ENCODE results near the gene BORCS6. TPM values are rescaled to one million over a fixed set of nuclear protein-coding genes. Genes with fewer than 3 reads are reported as not detected.

BORCS6 gene
- total and polyA plus RNA-seq, 9 of the 15 experiments (the other 6 are each of a cell fraction or from before 2014, with no cell fraction given): 0.01 to 7.4 (median 2.3) TPM

GRCh38 chr17:8222380-8222629, 32.3 kb upstream of the BORCS6 start (continued):
- TF ChIP-seq PBX2 (CRISPR knock-in tag; IDR thresholded peaks at IDR 0.05; ENCODE audit: low read depth): peak; percentile 71
- peak; percentile 96 for TF ChIP-seq PBX2 (tag; conservative IDR thresholded peaks at IDR 0.05; ENCODE audit: low read depth)
- TF ChIP-seq PKNOX1 (IDR thresholded peaks at IDR 0.05): peak; percentile 98

- ChIA-PET POLR2A (interaction anchor here (0.8 to 7.5 kb wide), 12 partner anchors 11 to 159 kb away, joined by 3 to 89 read pairs (median 6); partner anchors contain the start of genes AURKB, BORCS6 and CTC1), CTCF (ENCODE audit: low intra/inter-chr PET ratio) (interaction anchor here (0.6 kb wide), 1 partner anchor 524 kb away, joined by 3 read pairs; no protein-coding TSS in a partner anchor)
- Histone ChIP-seq H3K4me1 (replicated peaks in 1 of 2; ENCODE audit: control insufficient read depth in 2 of 2, insufficient read depth in 2 of 2, low read length in 2 of 2) (peaks cover 23 to 27% of the 10 kb centered on the region in 2 experiments; a peak in 4 of 5 replicates), H3K4me2 (ENCODE audit: insufficient read depth, low read length) (peak overlapping the region; percentile 99), H2AFZ (ENCODE audit: low read depth, low read length) (peak overlapping the region; percentile 88), H4K20me1 (replicated peaks; ENCODE audit: control insufficient read depth, insufficient read depth, low read length) (peaks cover 5% of the 10 kb centered on the region), H3K9me1 (ENCODE audit: control insufficient read depth, insufficient read depth, low read length) (no peaks in the 10 kb centered on the region), H3K4me3 (peak overlapping the region; percentile 60), H3K36me3 (ENCODE audit: control insufficient read depth, insufficient read depth, low read length) (no peaks in the 10 kb centered on the region), H3K9ac (ENCODE audit: insufficient read depth in 1 of 2, low read depth in 2 of 2, low read length in 2 of 2) (peak overlapping the region; percentile 91 to 92), H3K79me2 (ENCODE audit: control insufficient read depth, insufficient read depth, low read length) (no peaks in the 10 kb centered on the region), H3K27ac (ENCODE audit: extremely low read depth, low read depth, low read length) (peak overlapping the region; percentile 91), H3K27me3 (ENCODE audit: control insufficient read depth in 2 of 2, insufficient read depth in 2 of 2, low read length in 2 of 2) (no peaks in the 10 kb centered on the region), H3K9me3 (replicated peaks; ENCODE audit: control insufficient read depth, insufficient read depth, low read depth, low read length) (no peaks in the 10 kb centered on the region)
- intact Hi-C loops (cut with micrococcal nuclease) (loop anchor here (1.0 to 10.0 kb wide), 4 partner anchors 35 to 163 kb away; partner anchors contain the start of gene RPL26), in situ Hi-C loops (cut with MboI) (loop anchor here (5.0 kb wide), 1 partner anchor 100 kb away; the partner anchor contains the start of gene HES7)
- FAIRE-seq (peak; percentile 69), ATAC-seq (peak; percentile 53), DNase-seq (ENCODE audit: extremely low read depth in 1 of 4, low spot score in 3 of 4) (peak; percentile 17 to 84 (median 36))
- WGBS (ENCODE audit: insufficient coverage, low coverage, missing lambda C conversion rate): 0% methylated on average over 38 of the region's 40 CpGs
- no TSS peak for BruUV-seq (replicated peaks)
- peak in 1 of 2 experiments; percentile 2; a peak in 1 of 4 replicates for TF ChIP-seq TRIM24 (IDR thresholded peaks at IDR 0.05)
- peak in 1 of 2 experiments; percentile 2; a peak in 1 of 4 replicates for TF ChIP-seq ETV6 (IDR thresholded peaks at IDR 0.05; ENCODE audit: borderline replicate concordance in 1 of 2, low read depth in 2 of 2, low read length in 1 of 2)
- TF ChIP-seq ETV6 (CRISPR knock-in tag; IDR thresholded peaks at IDR 0.05; ENCODE audit: borderline replicate concordance): no peak
Measured at GRCh38 chr17:8221663-8222379, 31.8 kb upstream of the BORCS6 start.
